ENCODE data around the gene VEGFC. TPM values are rescaled to one million over a fixed set of nuclear protein-coding genes. Genes with fewer than 3 reads are reported as not detected.

VEGFC gene
- total and polyA plus RNA-seq, 2 donors (not counting 1 experiment from before 2014, with no cell fraction given) = not detected

DNA sequence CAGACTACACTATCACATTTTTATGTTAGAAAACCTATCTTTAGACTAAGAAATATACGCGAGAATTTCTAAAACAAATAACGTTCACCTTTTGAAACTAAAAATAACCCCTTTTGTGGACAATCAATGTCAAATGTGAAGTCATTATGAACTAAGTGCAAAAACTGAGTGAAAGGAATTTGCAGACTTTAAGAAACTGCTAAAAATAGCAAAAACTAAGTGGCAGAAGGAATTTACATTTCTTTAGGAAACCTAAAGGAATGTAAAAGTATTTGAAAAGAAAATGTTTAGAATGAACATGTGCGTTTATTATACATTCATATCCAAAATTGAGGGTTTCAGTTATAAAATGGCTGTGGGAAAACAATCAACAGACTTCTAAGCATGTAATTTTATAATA is 58.3 kb downstream of the VEGFC start:
- Histone ChIP-seq H3K27ac (ENCODE audit: low read length in 2 of 2) (no peak overlapping the region), H3K4me3 (ENCODE audit: control extremely low read depth in 1 of 5, extremely low read depth in 1 of 5, insufficient read depth in 1 of 5, low read depth in 2 of 5, low read length in 4 of 5) (no peak overlapping the region), H3K9me3 (ENCODE audit: control extremely low read depth in 1 of 3, control insufficient read depth in 2 of 3, insufficient read depth in 1 of 3, low read length in 2 of 3) (no peaks in the 10 kb centered on the region), H3K9ac (ENCODE audit: low read length) (no peak overlapping the region), H3K79me2 (ENCODE audit: control insufficient read depth, insufficient read depth, low read length) (no peaks in the 10 kb centered on the region), H3K4me2 (replicated peaks; ENCODE audit: low read depth, low read length, poor library complexity, severe bottlenecking) (no peak overlapping the region), H3K36me3 (replicated peaks in 1 of 2; ENCODE audit: control extremely low read depth in 1 of 2, control insufficient read depth in 1 of 2, extremely low read depth in 1 of 2, insufficient read depth in 2 of 2, low read length in 1 of 2) (no peaks in the 10 kb centered on the region), H3K27me3 (replicated peaks in 1 of 4; ENCODE audit: control extremely low read depth in 1 of 4, control insufficient read depth in 3 of 4, insufficient read depth in 4 of 4, low read length in 3 of 4) (no peaks in the 10 kb centered on the region), H3K4me1 (ENCODE audit: control insufficient read depth in 2 of 2, insufficient read depth in 2 of 2, low read length in 2 of 2) (no peaks in the 10 kb centered on the region), H2AFZ (ENCODE audit: insufficient read depth, low read depth, low read length, poor library complexity, severe bottlenecking) (no peak overlapping the region), H4K20me1 (ENCODE audit: control insufficient read depth, insufficient read depth, low read length, poor library complexity, severe bottlenecking) (no peaks in the 10 kb centered on the region)
- Mint-ChIP-seq H3K27me3 (no peaks in the 10 kb centered on the region), H3K27ac (no peak overlapping the region), H3K4me3 (no peak overlapping the region), H3K9me3 (ENCODE audit: insufficient read depth) (no peaks in the 10 kb centered on the region), H3K4me1 (no peaks in the 10 kb centered on the region)
- intact Hi-C loops (cut with micrococcal nuclease) = no loop called here
- POLR2A ChIA-PET = no interaction called here
- TF ChIP-seq CTCF (IDR thresholded peaks at IDR 0.05) (no peak), EZH2 (IDR thresholded peaks at IDR 0.05; ENCODE audit: borderline replicate concordance, insufficient read depth, low read depth, low read length, poor library complexity, severe bottlenecking) (no peak)
- CTCF ChIA-PET = no interaction called here
- WGBS (ENCODE audit: insufficient coverage) = no CpG with 5 or more reads among the region's 4 CpGs
- ATAC-seq (ENCODE audit: low read depth) (no peak), DNase-seq (no peak)

- no peaks in the 10 kb centered on the region for H3K4me1 ChIP-seq (ENCODE audit: control insufficient read depth in 2 of 2, insufficient read depth in 2 of 2, low read length in 2 of 2)
- Mint-ChIP-seq H3K27ac (no peak overlapping the region), H3K9me3 (ENCODE audit: insufficient read depth) (no peaks in the 10 kb centered on the region), H3K4me3 (no peak overlapping the region), H3K27me3 (no peaks in the 10 kb centered on the region), H3K4me1 (no peaks in the 10 kb centered on the region)
- CTCF ChIA-PET = no interaction called here
- intact Hi-C loops (cut with micrococcal nuclease) = no loop called here
- ATAC-seq (ENCODE audit: low read depth) = no peak
- no peaks in the 10 kb centered on the region for H3K27me3 ChIP-seq (replicated peaks in 1 of 4; ENCODE audit: control extremely low read depth in 1 of 4, control insufficient read depth in 3 of 4, insufficient read depth in 4 of 4, low read length in 3 of 4)
- no peak for DNase-seq
- WGBS (ENCODE audit: insufficient coverage) = no CpG with 5 or more reads among the region's 3 CpGs
- no peaks in the 10 kb centered on the region for H4K20me1 ChIP-seq (ENCODE audit: control insufficient read depth, insufficient read depth, low read length, poor library complexity, severe bottlenecking)
- H2AFZ ChIP-seq (ENCODE audit: insufficient read depth, low read depth, low read length, poor library complexity, severe bottlenecking) = no peak overlapping the region
- H3K4me3 ChIP-seq (ENCODE audit: control extremely low read depth in 1 of 5, extremely low read depth in 1 of 5, insufficient read depth in 1 of 5, low read depth in 2 of 5, low read length in 4 of 5) = no peak overlapping the region
- H3K4me2 ChIP-seq (replicated peaks; ENCODE audit: low read depth, low read length, poor library complexity, severe bottlenecking) = no peak overlapping the region
- H3K79me2 ChIP-seq (ENCODE audit: control insufficient read depth, insufficient read depth, low read length) = no peaks in the 10 kb centered on the region
- H3K9ac ChIP-seq (ENCODE audit: low read length) = no peak overlapping the region
- TF ChIP-seq EZH2 (IDR thresholded peaks at IDR 0.05; ENCODE audit: borderline replicate concordance, insufficient read depth, low read depth, low read length, poor library complexity, severe bottlenecking) (no peak), CTCF (IDR thresholded peaks at IDR 0.05) (no peak)
- no peak overlapping the region for H3K27ac ChIP-seq (ENCODE audit: low read length in 2 of 2)
- no peaks in the 10 kb centered on the region for H3K36me3 ChIP-seq (replicated peaks in 1 of 2; ENCODE audit: control extremely low read depth in 1 of 2, control insufficient read depth in 1 of 2, extremely low read depth in 1 of 2, insufficient read depth in 2 of 2, low read length in 1 of 2)
- POLR2A ChIA-PET = no interaction called here
- H3K9me3 ChIP-seq (ENCODE audit: control extremely low read depth in 1 of 3, control insufficient read depth in 2 of 3, insufficient read depth in 1 of 3, low read length in 2 of 3) = no peaks in the 10 kb centered on the region
Measured at GRCh38 chr4:176729489-176729888, 63.2 kb downstream of the VEGFC start.

Measured in B cell (primary cell).